Hair follicle dermal papilla cell (primary cell): ENCODE measurements around the gene TMEM53. TPM values are rescaled to one million over a fixed set of nuclear protein-coding genes. Genes with fewer than 3 reads are reported as not detected.

Source experiments
- small RNA-seq: library from RNA; depleted of rRNA; stranded (forward); fragments of <200 nt; gene quantifications from one replicate; pipeline ENCODE3, GENCODE V24; 2012
- total RNA-seq: library from RNA; depleted of rRNA; stranded (reverse); fragments of >200 nt; gene quantifications from 2 replicates; pipeline ENCODE4 v1.2.3, GENCODE V29; 2012

The TMEM53 gene
- total RNA-seq: 5.8 and 7.4 TPM in 2 replicates

GRCh38 chr1:44674113-44675000, at the start of gene TMEM53, which contains the start of gene ARMH1:
Gene TMEM53, minus strand, starts transcription at chr1:44674481. Its CDS starts 90 bp downstream, at chr1:44674391.
Gene ARMH1, plus strand, starts transcription at chr1:44674714. Its CDS starts 14,984 bp downstream, at chr1:44689698.

Small RNAs within 50 kb of the gene (small RNA-seq; reads per million reads assigned to genes)
- 89.5 reads per million, percentile 98 among the genes with 10 or more reads in this experiment for gene RNU5F-1

Other genes starting within 250 kb of the TMEM53 start
- gene ARMH1, start 233 bp upstream of the TMEM53 start, total RNA-seq: 0.97 and 2.9 TPM in 2 replicates
- gene RNU5D-1, start 56.7 kb upstream of the TMEM53 start, total RNA-seq: not detected in 2 replicates
- 2.6 TPM in 2 replicates for gene KIF2C, start 65.4 kb upstream of the TMEM53 start, total RNA-seq
- 847 and 1,097 TPM in 2 replicates for gene RPS8, start 101.1 kb upstream of the TMEM53 start, total RNA-seq
- 0.16 and 0.24 TPM in 2 replicates for gene BEST4, start 113.7 kb upstream of the TMEM53 start, total RNA-seq
- gene PLK3, start 125.9 kb upstream of the TMEM53 start, total RNA-seq: 36.5 and 45.4 TPM in 2 replicates
- gene DYNLT4, start 132.9 kb upstream of the TMEM53 start, total RNA-seq: not detected in 2 replicates
- 16.6 and 19.5 TPM in 2 replicates for gene BTBD19, start 134.0 kb upstream of the TMEM53 start, total RNA-seq
- gene PTCH2, start 168.8 kb upstream of the TMEM53 start, total RNA-seq: 0.24 and 0.32 TPM in 2 replicates